Gastrocnemius medialis (tissue), 4 donors: Measurements from ENCODE around the gene TLK2. TPM values are rescaled to one million over a fixed set of nuclear protein-coding genes. Genes with fewer than 3 reads are reported as not detected.
"Not testable (repeated sequence)": the region's sequence is repeated elsewhere in the genome, so short reads cannot be mapped to it uniquely, and the experiment has no call there.

ENCODE experiments used
- ATAC-seq, 2 donors: fragments of 150-250 bp; one replicate each; pipeline ENCODE4 v1.9.1; 2016
- DNase-seq, 2 donors: peaks; one replicate each; pipeline ENCODE4 v3.0.0-alpha.2; 2019
- H3K27ac ChIP-seq, 4 donors: fragments of 200-600 bp; sonication (generic); 1 replicate in 1 of 4; 2 replicates in 3 of 4; pipeline ENCODE4 v1.5.1; 2016 to 2018; ENCODE audit warnings: mild to moderate bottlenecking in 2 of 4, moderate library complexity in 1 of 4
- H3K27me3 ChIP-seq, 3 donors: fragments of 200-600 bp; sonication (generic) in 2 of 3; 1 replicate in 1 of 3; 2 replicates in 2 of 3; pipeline versions ENCODE4 v1.5.1 to v1.6.0; 2016 to 2019; ENCODE audit warnings: mild to moderate bottlenecking in 1 of 3, moderate library complexity in 1 of 3
- H3K36me3 ChIP-seq, 2 donors: fragments of 200-600 bp; sonication (generic) in 1 of 2; one replicate each; pipeline ENCODE4 v1.5.1; 2017 to 2018
- H3K4me1 ChIP-seq, 2 donors: fragments of 200-600 bp; sonication (generic) in 1 of 2; one replicate each; pipeline ENCODE4 v1.5.1; 2016 to 2017; ENCODE audit warnings: mild to moderate bottlenecking in 2 of 2
- H3K4me3 ChIP-seq, 4 donors: fragments of 200-600 bp; sonication (generic) in 3 of 4; 1 replicate in 1 of 4; 2 replicates in 3 of 4; pipeline ENCODE4 v1.5.1; 2016 to 2019; ENCODE audit warnings: mild to moderate bottlenecking in 2 of 4
- H3K9me3 ChIP-seq, 3 donors: fragments of 200-600 bp; sonication (generic) in 2 of 3; 1 replicate in 1 of 3; 2 replicates in 2 of 3; pipeline ENCODE4 v1.5.1; 2016 to 2019
- POLR2A ChIP-seq, 2 donors: fragments of 450-650 bp; IDR thresholded peaks; one replicate each; pipeline ENCODE4 v1.6.1; 2017; ENCODE audit warnings: antibody characterized with exemption in 2 of 2, mild to moderate bottlenecking in 2 of 2, moderate library complexity in 2 of 2
- in situ Hi-C, 4 donors: fragments of 200-750 bp; cut with MboI; loops; one replicate each; pipeline versions ENCODE4 v1.15.0 to v1.8.0; 2017; ENCODE audit warnings: low sequenced_read_pairs in 4 of 4
- intact Hi-C: fragments of 100-400 bp; cut with DNase I; formaldehyde crosslinking; loops from one replicate; pipeline ENCODE4 v1.15.1; 2023; ENCODE audit warnings: low total_unique reads
- total RNA-seq, 4 donors: library from RNA; depleted of rRNA; stranded (reverse); fragments of >200 nt; gene quantifications; one replicate each; pipeline versions ENCODE4 v1.1.0 to v1.2.3, GENCODE V29; 2016
- TF ChIP-seq, protein P1 (sequence below), 5 experiments: fragments of 450-650 bp in 3 of 5; fragments of 200-600 bp in 2 of 5; sonication (generic) in 2 of 5; IDR thresholded peaks in 4 of 5; conservative IDR thresholded peaks in 1 of 5; 1 replicate in 4 of 5; 2 replicates in 1 of 5; pipeline ENCODE4 v1.5.1; 2016 to 2019; ENCODE audit warnings: antibody characterized with exemption in 5 of 5, mild to moderate bottlenecking in 3 of 5, moderate library complexity in 3 of 5

TLK2 gene
- total RNA-seq: 10 to 100 TPM; 28.7 to 51.1 (median 47.3) TPM

DNA sequence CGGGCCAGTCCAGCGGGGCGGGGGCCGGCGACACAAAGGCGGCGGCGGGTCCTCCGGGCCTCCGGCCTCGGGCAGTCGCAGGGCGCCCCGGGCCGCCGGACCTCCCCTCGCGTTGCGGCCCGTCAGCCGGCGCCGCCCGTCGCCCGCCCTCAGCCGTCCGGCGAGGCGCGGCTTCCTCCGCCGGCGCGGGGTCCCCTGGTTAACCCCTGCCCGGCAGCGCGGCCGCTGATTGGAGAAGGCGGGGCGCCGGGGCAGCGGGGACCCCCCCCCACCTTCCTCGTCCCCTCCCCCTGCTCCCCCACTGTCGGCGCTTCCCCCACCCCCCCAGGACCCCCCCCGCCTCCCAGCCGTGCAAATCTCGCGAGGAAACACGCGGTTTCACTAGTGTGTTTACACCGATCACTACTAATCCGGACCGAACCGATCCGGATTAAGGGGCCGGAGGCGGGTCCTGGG lies at the start of gene TLK2:
Gene TLK2 (plus strand): TSS at position 402 of the 456 bp plus-strand sequence. CDS start 2,301 bp downstream, outside the sequence.
- peaks cover 19 to 29% of the 10 kb centered on the region in 2 donors for H3K4me1 ChIP-seq
- H3K4me3 ChIP-seq: peak within 1 kb of the TSS; percentile 73 to 87 (median 80)
- in situ Hi-C loops: no loop called here
- no peaks in the 10 kb centered on the region for H3K9me3 ChIP-seq
- TF ChIP-seq, protein P1, sequence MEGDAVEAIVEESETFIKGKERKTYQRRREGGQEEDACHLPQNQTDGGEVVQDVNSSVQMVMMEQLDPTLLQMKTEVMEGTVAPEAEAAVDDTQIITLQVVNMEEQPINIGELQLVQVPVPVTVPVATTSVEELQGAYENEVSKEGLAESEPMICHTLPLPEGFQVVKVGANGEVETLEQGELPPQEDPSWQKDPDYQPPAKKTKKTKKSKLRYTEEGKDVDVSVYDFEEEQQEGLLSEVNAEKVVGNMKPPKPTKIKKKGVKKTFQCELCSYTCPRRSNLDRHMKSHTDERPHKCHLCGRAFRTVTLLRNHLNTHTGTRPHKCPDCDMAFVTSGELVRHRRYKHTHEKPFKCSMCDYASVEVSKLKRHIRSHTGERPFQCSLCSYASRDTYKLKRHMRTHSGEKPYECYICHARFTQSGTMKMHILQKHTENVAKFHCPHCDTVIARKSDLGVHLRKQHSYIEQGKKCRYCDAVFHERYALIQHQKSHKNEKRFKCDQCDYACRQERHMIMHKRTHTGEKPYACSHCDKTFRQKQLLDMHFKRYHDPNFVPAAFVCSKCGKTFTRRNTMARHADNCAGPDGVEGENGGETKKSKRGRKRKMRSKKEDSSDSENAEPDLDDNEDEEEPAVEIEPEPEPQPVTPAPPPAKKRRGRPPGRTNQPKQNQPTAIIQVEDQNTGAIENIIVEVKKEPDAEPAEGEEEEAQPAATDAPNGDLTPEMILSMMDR (IDR thresholded peaks at IDR 0.05 in 4 of 5, conservative IDR thresholded peaks at IDR 0.05 in 1 of 5): no peak
- peak in 1 of 2 donors; percentile 41 for TF ChIP-seq POLR2A (IDR thresholded peaks at IDR 0.05)
- ATAC-seq (peak; percentile 82 to 83), DNase-seq (peak; percentile 55 to 60)
- intact Hi-C loops: loop anchor here (5.0 kb wide), 1 partner anchor 411 kb away; the partner anchor contains the start of gene MED13
- peaks cover 0 to 9% of the 10 kb centered on the region in 2 donors for H3K36me3 ChIP-seq
- H3K27ac ChIP-seq: peak within 1 kb of the TSS; percentile 84 to 96 (median 90)
- no peaks in the 10 kb centered on the region for H3K27me3 ChIP-seq

DNA sequence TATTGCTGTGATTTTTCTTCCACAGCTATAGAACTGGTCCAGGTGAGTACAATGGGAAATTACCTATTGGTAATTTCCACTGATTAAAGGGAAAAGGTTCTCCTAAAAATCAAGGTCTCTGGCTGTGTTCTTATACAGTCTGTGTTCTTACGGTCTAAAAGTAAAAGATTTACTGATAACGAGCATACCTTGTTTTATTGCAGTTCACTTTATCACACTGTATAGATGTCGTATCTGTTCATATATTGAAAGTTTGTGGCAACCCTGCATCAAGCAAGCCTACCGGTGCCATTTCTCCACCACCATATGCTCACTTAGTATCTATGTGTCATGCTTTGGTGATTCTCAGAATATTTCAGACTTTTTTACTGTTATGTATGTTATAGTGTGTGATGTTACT lies 43.4 kb upstream of the TLK2 start:
- H3K9me3 ChIP-seq, H3K27ac ChIP-seq, ATAC-seq, H3K4me1 ChIP-seq, H3K4me3 ChIP-seq, in situ Hi-C loops, H3K27me3 ChIP-seq, intact Hi-C loops, DNase-seq: not testable (repeated sequence)
- peaks cover 0 to 12% of the 10 kb centered on the region in 2 donors for H3K36me3 ChIP-seq

DNA sequence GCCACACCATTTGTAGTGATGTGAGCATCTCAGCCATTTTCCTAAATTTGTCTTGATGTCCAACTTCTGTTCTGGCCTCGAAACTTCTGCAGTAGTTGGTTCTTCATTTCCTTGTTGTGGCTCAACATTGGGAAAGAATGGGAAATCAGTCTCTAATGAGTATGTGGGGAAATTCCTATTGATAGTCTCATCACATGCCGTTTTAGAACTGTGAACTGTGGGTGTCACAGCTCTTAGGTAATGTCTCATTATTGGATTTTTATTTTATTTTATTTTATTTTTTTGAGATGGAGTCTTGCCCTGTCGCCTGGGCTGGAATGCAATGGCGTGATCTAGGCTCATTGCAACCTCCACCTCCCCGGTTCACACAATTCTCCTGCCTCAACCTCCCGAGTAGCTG lies 37.4 kb upstream of the TLK2 start:
- ATAC-seq, H3K27ac ChIP-seq, intact Hi-C loops, DNase-seq, H3K4me1 ChIP-seq, H3K9me3 ChIP-seq, in situ Hi-C loops, H3K27me3 ChIP-seq, H3K4me3 ChIP-seq: not testable (repeated sequence)
- H3K36me3 ChIP-seq: peaks cover 0 to 46% of the 10 kb centered on the region in 2 donors

DNA sequence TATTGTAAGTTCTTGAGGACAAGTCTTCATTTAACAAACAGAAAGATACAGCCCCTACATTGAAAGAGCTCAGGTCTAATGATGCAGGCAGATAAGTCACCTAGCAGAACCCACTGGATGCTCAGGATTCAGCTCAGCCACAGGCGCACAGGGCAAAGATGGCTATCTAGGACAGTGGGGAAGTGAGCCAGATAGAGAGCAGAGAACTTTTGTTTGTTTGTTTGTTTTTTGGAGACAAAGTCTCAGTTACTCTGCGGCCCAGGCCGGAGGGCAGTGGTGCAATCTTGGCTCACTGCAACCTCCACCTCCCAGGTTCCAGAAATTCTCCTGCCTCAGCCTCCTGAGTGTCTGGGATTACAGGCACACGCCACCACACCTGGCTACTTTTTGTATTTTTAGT lies 34.6 kb upstream of the TLK2 start:
- intact Hi-C loops (no loop called here), in situ Hi-C loops (no loop called here)
- no peak for TF ChIP-seq POLR2A (IDR thresholded peaks at IDR 0.05)
- TF ChIP-seq, protein P1 (IDR thresholded peaks at IDR 0.05 in 4 of 5, conservative IDR thresholded peaks at IDR 0.05 in 1 of 5): no peak
- no peaks in the 10 kb centered on the region for H3K27me3 ChIP-seq
- H3K4me3 ChIP-seq: no peak overlapping the region
- no peak for DNase-seq
- H3K4me1 ChIP-seq: no peaks in the 10 kb centered on the region
- H3K36me3 ChIP-seq: peaks cover 0 to 75% of the 10 kb centered on the region in 2 donors
- no peak for ATAC-seq
- H3K27ac ChIP-seq: no peak overlapping the region
- H3K9me3 ChIP-seq: no peaks in the 10 kb centered on the region

DNA sequence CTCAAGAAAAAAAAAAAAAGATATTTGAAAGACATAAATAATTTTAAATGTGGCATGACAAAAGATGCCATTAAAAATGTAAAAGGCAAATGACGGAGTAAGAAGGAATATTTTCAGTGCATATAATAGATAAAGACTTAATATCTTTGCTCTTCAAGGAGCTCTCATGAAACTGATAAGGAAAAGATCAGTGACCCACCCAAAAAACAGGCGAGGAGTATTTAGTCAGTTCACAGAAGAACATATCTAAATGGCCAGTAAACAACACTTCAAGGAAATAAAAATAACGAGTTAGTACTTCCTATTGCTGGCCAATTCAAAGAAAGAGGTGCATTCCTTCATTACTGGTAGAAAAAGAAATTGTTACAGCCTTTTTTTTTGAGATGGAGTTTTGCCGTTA lies 32.8 kb upstream of the TLK2 start:
- intact Hi-C loops, H3K27ac ChIP-seq, in situ Hi-C loops, H3K4me3 ChIP-seq, H3K9me3 ChIP-seq, H3K4me1 ChIP-seq, ATAC-seq, DNase-seq, H3K27me3 ChIP-seq: not testable (repeated sequence)
- peaks cover 0 to 71% of the 10 kb centered on the region in 2 donors for H3K36me3 ChIP-seq

DNA sequence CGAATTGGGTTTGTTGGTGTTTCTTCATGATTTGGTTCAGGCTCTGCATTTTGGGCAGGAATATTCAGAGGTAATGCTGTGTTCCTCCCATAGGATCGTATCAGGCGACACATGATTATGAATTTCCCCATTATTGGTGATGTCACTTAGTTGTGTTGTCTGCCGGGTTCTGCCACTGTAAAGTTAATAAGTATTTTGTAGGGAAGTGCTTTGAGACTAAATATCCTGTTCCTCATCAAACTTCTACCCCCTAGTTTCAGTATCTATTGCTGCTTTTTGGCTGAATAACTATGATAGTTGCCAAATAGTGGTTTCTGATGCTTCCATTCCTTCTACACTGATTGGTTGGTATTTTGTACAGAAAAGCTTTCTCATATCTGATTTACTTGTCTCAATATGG lies 26.4 kb upstream of the TLK2 start:
- H3K27ac ChIP-seq, DNase-seq, H3K4me1 ChIP-seq, H3K27me3 ChIP-seq, H3K9me3 ChIP-seq, in situ Hi-C loops, ATAC-seq, H3K4me3 ChIP-seq, intact Hi-C loops: not testable (repeated sequence)
- peaks cover 0 to 23% of the 10 kb centered on the region in 2 donors for H3K36me3 ChIP-seq

DNA sequence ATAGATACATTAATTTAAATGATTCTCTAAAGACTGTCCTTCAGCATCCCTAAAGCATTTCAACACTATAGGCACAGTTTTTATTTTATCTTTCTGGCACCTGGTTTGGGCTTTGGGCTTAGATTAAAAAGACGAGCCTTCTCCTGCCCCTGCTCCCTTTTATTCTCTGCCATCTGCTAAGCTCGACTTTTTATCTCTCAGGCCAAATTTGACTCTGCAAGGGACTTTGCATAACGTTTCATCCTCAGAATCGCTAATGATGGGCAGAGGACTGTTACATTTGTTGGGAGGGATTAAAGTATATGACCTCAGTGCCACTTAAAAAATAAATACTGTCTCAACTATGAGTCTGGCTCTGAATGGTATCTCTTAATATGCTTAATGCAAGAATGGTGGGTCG lies 25.6 kb upstream of the TLK2 start:
- DNase-seq, H3K27ac ChIP-seq, H3K27me3 ChIP-seq, intact Hi-C loops, H3K4me3 ChIP-seq, H3K4me1 ChIP-seq, ATAC-seq, H3K9me3 ChIP-seq, in situ Hi-C loops: not testable (repeated sequence)
- H3K36me3 ChIP-seq: peaks cover 0 to 15% of the 10 kb centered on the region in 2 donors

DNA sequence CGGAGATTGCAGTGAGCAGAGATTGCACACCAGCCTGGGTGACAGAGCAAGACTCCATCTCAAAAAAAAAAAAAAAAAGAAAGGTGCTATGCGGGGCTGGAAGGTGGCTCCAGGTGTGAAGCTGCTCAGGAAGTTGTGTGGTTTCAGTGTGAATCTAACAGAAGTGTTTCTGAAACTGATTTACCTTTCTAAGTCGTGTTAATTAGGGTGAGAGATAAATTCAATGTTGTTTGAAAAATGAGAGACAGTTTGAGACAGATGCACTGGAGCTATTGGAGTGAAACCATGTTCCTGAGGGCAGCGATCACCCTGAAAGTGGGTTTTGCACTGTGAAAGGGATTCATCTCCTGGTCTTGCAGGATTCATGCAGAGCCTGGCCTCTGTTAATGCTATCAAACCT lies 25.0 kb upstream of the TLK2 start:
- H3K27me3 ChIP-seq, ATAC-seq, in situ Hi-C loops, H3K4me3 ChIP-seq, DNase-seq, H3K9me3 ChIP-seq, H3K4me1 ChIP-seq, intact Hi-C loops, H3K36me3 ChIP-seq, H3K27ac ChIP-seq: not testable (repeated sequence)

DNA sequence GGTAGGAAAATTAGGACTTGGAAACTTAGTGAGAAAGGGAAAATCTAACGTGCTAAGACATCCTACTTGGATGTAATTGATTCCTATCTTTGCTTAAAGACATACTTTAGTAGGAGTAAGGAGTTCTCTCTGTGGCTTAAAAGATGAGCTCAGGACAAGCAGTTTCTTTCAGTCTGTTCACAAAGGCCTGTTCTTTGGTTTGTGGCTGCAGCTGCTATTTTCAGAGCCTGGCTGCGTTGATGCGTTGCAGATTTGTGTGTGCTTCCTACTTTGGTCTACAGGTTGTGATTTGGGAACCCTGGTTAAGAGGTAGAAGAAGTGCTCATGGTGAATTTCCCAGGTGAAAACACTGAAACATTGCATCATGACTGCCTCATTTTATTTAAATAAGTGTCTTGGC lies 24.5 kb upstream of the TLK2 start:
- in situ Hi-C loops, intact Hi-C loops, H3K9me3 ChIP-seq, H3K4me3 ChIP-seq, H3K27me3 ChIP-seq, H3K27ac ChIP-seq, H3K36me3 ChIP-seq, DNase-seq, H3K4me1 ChIP-seq, ATAC-seq: not testable (repeated sequence)
